ENCODE results near the gene TMPRSS5.
"Not testable (repeated sequence)": the region's sequence is repeated elsewhere in the genome, so short reads cannot be mapped to it uniquely, and the experiment has no call there.

Gene TMPRSS5

DNA sequence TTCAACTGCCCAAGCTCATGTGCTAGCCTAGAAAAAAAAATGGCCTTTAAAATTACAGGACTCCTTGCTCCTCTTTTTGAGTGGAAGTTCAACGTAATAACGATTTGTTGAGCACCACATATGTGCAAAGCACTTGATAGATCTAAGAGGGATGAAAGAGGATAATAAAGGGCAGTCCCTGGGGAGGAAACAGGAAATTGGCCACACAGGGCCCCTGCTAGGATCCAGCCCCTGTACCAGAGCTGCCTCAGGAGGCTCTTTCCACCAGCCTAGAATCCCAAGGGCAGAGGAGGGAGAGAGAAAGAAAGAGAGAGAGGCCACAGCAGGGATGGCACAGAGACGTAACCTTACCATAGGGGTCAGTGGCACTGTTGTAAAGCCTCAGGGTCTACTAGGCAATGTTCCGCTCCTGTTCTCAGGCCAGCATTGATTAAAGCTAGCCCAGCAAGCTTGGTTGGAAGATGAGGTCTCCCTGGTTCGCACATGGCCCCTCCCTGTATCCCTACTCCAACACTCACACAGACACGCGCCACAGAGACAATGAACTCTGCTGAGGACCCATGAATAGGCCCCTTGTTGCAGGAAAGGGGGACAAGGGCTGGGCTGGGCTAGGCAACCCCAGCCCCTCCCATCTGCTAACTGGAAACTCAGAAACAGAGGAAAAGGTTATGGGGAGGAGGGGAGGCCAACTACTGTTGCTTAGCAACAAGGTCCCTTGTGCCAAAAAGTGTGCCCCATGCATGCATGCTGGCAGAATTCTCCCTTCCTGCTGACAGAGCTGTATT, at the start of gene TMPRSS5:
Gene TMPRSS5 (minus strand): TSS at position 438 of the 785 bp plus-strand sequence. CDS start 84 bp downstream, at position 354.
- DNase-seq: peak; percentile 84

DNA sequence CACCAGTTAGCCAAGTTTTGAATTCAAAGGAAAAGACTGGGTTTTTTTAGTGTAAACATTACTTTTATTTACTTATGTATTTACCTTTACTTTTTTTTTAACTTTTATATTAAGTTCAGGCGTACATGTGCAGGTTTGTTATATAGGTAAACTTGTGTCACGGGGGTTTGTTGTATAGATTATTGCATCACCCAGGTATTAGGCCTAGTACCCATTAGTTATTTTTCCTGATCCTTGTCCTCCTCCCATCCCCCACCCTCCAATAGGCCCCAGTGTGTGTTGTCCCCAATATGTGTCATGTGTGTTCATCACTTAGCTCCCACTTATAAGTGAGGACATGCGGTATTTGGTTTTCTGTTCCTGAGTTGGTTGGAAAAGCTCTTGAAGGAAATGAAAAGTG, 46.8 kb upstream of the TMPRSS5 start:
- no peak for DNase-seq

DNA sequence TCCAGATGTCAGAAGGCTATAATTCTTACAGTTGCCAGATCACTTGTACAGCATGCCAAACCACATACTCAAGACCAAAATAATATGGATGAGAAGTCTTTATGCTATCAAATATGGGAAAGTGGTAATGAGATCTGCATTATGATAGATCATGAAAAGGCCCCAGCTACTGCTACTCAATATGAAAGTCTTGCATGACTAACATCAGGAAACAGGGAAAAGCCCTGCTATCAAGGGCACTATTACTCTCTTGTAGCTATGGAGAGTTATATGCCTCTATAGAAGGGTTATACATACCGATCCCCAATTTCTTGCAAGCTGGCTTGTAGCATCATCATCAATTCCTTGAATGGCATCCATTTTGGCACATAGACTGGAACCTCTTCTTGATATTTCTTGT, 30.2 kb upstream of the TMPRSS5 start:
- DNase-seq: no peak

DNA sequence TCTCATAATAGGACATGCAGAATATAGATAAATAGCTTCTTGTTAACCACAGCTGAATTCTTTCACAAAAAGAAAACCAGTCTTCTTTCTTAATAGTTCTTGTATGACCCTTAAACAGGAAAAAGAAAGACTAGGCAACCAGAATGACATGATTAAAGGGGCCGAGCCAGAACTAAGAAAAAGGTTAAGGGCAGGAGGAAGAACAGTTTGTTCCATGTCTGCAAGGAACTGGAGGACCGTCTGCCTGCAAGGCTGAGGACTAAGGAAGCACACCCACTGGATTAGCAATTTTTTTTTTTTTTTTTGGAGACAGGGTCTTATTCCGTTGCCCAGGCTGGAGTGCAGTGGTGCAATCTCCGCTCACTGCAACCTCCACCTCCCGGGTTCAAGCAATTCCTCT, 26.0 kb upstream of the TMPRSS5 start:
- DNase-seq: no peak

DNA sequence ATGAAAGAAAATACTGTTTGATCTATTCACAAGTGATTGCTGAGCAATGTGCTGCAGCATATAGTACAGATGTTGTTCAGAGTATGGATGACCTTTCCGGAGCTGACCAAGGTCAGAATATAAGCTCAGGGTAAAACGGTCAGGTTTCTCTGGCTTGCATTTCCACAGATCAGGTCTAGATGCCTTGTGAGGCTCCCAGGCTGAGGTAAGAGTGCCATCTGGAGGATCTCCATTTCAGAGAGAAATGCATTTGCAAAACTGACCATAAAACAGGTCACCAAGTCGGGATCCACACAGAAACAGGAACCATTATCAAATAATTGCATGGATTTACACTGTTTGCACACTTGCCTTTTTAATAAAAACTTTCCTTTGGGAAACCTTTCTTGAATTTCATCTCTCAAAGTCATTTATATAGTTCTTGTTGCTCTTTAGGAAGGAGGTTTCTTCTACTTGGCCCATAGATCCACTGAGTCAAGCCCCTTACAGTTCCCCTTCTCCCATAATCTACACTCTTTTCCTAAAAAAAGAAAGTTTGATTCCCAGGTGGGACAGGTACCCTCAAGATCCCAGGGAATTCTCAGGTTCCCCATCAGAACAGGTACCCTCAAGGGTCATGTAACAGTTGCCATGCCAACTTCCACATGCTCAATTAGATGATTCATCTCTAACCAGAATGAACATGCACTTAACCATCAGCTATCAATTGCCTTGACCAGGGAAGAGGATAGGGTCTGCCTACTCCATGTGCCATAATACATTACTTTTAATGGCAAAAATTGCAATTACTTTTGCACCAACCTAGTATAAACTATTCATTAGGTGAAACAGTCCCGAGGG, 25.0 kb upstream of the TMPRSS5 start:
- peak; percentile 69 for DNase-seq

DNA sequence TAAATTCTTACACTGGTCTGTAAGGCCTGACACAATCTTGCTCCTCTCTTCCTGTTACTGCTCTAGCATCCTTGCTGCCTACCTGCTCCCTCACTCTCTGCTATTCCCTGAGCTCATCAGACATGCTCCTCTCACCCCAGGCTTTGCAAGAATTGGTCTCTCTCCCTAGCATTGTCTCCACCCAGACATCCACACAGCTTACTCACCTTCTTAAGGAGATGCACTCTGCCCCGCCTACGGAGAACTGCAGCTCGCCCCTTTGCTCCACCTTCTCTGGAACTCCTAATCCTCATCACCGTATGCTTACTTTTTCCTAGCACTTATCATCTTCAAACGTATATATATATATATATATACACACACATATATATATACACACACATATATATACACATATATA, 23.3 kb upstream of the TMPRSS5 start:
- DNase-seq: no peak

DNA sequence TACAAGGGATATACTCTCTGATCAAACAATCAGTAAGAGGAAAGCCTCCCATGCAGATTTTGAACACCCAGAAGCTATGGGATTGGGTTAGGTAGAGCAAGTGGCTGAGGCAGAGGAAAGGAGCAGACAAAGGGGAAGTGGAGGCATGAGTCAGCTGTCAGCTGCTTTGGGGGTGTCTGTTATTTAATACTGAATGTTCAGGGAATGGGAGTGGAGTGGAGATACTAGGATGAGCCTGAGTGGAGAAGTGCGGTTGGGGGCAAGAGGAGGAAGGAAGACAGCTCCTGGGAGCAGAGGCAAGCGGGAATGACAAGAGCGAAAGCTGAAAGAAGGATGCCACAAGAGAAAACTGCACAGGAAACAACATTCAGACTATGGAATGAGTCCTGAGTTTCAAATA, 22.7 kb upstream of the TMPRSS5 start:
- no peak for DNase-seq

DNA sequence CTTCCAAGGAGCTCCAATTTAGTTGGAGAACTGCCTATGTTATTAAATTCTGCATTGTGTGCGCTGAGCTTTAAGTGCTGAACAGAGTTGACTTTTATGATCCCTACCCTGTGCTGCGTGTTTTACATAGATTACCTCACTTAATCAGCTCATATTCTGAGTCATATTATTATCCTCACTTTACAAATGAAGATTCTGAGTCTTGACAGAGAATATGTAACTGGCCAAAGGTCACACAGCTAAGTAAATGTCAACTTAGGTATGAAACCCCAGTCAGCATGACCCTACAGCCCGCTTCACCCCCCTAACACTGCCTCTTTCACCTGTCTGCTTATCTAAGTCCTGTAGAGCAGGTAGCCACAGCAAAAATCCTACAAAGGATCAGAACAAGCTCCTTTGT, 19.8 kb upstream of the TMPRSS5 start:
- DNase-seq: no peak

DNA sequence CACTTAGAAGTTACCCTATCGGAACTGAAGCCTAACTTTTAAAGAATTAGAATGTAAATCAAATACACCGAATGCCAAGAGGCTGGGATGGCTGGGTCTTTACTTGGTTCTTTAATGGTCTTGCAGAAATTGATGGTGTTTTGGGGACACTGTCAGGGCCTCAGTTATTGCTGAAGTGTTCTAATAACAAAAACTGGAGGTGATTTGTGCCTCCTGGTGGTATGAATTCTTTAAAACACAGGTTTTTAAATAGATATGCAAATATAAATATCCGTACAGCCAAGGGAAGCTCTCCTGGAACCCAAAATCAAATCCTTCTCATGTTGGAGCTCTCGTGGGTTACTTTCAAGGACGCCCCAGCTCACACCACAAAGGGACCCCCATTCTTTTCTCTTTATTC, 19.3 kb upstream of the TMPRSS5 start:
- DNase-seq: no peak

DNA sequence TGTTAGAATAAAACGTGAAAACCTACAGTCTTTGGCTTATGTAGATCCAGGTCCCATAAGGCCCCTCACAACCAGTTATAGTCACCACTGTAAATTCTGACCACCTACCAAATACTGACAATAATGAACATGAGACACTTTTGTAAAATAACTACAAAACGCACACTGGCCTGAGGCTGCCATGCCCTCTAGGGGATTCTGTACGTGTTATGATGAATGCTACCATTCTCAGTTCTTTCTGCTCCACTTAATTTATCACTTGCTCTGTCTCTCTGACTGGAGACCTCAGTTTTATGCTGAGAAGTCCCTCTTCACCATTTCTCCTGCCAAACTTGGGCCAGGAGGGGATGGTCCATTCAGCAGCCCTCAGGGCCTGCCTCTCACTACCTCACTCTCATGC, 18.7 kb upstream of the TMPRSS5 start:
- peak; percentile 38 for DNase-seq

DNA sequence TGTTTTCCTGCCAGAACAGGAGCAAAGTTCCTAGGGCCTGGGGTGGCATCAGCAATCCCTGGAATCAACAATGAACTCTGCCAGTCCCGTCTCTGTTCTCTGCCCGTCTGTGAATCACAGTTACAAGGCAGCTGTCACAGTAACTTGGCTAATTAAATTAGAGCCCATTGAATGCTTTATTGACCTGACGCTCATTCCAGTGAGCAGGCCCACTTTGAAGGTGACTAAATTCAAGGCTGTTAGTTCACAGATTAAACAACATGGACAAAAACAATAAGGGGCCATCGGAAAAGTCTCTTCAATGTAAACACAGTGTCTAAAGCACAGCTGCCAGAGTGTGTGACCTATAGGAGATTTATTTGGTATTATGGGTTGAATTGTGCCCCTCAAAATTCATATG, 17.7 kb upstream of the TMPRSS5 start:
- DNase-seq: peak; percentile 67

DNA sequence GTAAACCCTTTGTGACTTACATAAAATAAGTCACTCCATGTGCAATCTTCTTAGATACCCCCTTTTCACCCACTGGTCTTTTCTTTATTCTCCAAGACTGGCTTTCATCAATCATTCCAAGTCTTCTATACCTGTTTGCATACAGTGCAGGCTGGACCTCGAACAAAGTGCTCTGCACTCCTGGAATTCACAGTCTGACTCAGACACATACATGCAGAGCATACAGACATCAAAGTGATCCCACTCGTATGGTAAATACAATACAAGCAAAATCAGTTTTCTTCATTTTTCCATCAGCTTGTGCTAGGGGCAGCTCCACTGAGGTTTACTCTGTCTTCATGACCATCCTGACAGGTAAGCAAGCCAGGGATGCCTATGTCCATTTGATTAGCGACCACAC, 16.8 kb upstream of the TMPRSS5 start:
- peak; percentile 19 for DNase-seq

DNA sequence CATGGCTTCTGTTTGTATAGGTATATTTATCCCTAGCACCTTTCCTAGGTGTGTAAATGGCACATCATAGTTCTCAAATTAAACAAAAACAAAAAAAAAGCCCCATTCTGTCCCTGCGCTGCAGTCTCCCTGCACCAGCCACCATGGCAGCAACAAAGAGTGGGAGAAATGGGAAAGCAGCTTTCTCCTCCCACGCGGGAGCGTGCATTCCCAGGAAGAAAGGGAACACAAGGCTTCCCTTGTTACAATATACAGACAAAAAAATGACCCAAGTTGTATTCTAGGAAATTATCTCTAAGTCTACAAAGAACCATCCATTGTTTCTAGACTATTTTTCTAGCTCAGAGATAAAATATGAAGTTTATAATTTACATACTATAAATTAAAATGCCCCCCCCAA, 16.1 kb upstream of the TMPRSS5 start:
- DNase-seq: no peak

DNA sequence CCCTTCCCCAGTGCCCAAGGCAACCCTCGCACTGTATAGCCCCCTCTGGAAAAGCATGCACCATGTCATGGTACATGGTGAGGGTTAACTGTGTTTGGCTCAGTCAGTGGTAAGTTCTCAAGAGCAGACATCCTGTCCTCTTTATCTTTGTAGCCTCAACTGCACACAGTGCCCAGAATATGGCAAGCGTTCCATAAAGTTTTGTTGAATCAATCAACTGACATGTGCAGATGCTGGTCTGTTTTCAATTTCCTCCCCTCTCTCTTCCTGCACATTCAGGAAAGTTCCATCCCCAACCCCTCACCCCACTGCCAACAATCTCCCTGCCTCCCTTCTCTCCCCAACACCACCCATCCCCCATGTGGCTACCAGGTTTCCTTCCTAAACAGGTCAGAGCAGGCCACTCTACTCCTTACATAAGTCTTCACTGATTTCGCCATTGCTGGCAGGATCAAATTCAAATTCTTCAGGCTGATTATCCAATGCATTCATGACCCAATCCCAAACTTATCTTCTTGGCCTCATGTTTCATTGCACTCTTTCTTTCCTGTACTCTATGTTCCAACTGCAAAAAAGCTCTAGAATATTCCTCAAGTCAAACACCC, 15.5 kb upstream of the TMPRSS5 start:
- no peak for DNase-seq

DNA sequence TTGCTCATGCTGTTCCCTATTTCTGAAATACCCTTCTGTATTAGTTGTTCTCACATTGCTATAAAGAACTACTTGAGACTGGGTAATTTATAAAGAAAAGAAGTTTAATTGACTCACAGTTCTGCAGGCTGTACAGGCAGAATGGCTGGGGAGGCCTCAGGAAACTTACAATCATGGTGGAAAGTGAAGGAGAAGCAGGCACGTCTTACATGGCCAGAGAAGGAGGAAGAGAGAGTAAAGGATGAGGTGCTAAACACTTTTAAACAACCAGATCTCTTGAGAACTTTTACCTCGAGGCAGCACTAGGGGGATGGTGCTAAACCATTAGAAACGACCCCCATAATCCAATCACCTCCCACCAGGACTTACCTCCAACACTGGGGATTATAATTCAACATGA, 14.4 kb upstream of the TMPRSS5 start:
- not testable (repeated sequence) for DNase-seq

DNA sequence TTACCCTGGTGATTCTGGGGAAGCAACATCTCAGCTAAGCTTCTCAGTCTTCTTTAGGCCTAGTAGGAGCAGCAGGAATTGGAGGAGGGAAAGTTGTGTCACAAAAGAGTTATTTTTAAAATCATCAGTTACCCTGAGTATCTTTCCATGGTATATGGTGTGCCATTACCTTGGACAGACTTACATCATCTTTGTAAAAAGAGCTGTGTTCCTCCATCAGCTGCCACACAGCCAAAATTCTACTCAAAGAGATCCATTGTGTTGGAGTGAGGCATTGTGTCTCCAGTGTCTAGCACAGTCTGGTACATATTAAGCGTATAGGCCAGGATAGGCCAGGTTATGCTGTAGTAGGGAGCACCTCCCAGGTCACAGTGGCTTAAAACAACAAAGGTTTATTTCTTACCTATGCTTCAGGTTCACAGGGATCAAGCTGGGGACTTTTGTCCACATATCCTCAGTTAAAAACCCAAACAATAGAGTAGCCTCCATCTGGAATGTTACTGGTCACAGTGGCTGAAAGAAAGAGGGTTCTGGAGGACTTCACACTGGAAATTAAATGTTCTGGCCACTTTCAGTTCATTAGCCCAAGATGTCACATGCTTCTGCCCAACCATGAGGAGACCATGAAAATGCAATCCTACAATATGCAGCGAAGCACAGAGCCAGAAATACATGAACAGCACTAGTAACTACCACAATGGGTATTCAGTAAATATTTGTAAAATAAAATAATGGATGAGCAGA, 9.9 kb upstream of the TMPRSS5 start:
- DNase-seq: no peak

DNA sequence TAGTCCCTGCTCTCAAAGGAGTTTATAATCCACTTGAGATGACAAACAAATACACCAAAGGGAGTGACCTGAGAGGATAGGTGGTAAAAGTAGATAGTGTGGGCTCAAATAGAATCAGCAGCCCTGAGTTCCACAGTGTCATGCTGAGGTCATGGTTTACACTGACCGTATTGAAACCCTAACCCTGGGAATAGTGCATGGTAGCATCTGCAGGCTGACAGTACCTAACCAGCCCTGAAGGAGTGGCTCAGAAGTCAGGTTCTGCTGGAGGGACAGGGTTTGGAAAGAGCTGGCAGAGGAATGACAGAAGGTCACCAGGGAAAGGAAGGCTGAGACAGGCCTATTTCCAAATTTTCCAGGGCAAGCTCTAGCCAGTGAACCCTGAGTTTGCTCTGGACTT, 9.2 kb upstream of the TMPRSS5 start:
- no peak for DNase-seq

DNA sequence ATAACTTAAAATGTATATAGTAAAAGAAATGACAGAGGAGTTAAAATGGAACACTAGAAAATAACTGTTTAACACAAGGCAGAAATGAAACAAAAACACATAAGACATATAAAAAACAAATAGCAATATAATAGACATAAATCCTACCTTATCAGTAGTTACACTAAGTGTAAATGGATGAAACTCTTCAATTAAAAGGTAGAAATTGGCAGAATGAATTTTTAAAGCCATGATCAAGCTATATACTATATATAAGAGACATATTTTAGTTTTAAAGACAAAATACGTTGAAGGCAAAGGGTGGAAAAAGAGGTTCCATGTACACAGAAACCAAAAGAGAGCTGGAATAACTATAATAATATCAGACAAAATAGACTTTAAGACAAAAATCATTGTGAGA, 4.9 kb upstream of the TMPRSS5 start:
- no peak for DNase-seq

DNA sequence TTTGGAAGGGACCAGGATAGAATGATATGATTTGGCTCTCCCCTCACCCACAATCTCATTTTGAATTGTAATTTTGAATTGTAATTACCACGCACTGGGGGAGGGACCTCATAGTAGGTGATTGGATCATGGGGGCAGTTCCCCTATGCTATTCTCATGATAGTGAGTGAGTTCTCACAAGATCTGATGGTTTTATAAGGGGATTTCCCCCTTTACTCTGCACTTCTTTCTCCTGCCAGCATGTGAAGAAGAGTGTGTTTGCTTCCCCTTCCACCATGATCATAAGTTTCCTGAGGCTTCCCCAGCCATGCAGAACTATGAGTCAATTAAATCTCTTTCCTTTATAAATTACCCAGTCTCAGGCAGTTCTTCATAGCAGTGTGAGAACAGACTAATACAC, 2.6 kb downstream of the TMPRSS5 start:
- not testable (repeated sequence) for DNase-seq

DNA sequence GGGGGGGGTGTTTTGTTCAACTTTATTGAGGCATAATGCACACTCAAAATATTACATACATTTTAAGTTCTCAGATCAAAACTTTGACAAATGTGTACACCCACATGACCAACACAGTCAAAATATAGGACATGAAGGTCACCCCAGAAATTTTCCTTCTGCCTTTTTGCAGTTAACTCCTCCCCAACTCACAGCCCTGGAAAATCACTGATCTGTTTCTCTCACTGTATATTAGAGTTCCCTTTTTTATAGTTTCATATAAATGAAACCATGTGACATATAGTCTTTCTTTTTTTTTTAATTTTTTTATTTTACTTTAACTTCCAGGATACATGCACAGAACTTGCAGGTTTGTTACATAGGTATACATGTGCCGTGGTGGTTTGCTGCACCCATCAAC, 4.6 kb downstream of the TMPRSS5 start:
- DNase-seq: no peak

DNA sequence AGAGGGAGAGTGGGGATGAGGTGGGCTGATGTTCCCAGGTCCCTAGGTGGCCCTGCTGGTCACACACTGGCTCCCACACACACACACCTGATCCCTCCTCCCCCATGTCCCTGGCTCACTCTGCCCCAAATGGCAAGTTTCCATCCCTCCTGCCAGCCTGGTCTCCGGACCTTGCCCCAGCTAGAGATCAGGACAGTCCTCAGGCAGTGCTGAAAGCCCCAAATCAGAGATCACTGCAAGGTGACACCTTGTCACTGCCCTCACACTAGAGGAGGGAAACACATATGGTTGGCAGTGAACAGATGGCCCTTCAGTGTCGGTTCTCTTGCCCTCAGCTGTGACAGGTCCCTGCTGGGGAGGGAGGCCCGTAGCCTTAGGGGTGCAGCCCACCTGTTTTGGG, 7.6 kb downstream of the TMPRSS5 start:
- DNase-seq: no peak

DNA sequence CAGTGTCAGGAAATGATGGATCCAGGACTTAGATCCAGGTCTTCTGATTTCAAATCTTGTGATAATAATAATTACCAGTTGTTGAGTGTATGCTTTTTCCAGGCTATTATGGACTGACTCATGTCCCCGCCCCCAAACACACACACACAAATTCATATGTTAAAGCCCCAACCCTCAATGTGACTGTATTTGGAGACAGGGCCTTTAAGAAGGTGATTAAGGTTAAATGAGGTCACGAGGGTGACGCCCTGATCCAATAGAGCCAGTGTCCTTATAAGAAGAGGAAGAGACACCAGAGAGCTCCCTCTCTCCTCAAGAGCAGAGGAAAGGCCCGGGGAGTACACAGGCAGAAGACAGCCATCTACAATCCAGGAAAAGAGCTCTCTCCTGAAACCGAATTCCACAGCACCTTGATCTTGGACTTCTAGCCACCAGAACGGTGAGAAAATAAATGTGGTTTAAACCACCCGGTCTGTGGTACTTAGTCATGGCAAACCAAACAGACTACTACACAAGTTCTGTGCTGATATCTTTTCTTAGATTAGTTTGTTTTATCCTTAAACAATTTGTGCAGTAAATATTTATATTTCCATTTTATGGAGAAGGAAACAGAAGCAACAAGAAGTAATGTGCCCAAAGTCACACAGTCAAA, 8.2 kb downstream of the TMPRSS5 start:
- no peak for DNase-seq

DNA sequence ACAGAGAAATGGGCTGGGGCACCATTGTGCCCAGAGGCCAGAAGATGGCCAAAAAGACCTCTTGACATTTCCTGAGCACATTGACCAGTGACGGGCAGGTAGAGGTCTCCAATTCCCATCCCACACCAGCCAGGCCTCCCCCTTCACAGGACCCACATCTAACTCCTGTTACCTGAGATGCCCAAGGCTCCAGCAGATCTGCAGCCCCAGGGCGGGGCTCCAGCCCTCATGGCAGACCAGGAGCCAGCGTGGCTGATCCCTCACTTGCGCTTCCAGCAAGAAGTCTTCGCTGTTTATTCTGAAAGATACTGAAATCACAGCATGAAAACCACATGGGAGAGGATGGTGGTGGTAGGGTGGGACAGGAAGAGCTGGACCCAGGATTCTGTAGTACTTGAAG, 9.0 kb downstream of the TMPRSS5 start:
- no peak for DNase-seq

Measured in retina (tissue), 1 donor.